ENCODE measurements around the gene STK32B.
"Not testable (repeated sequence)": the region's sequence is repeated elsewhere in the genome, so short reads cannot be mapped to it uniquely, and the experiment has no call there.

STK32B gene

GRCh38 chr4:5409237-5409636 lies 358.0 kb downstream of the STK32B start:
- DNase-seq, result no peak

GRCh38 chr4:5409972-5410618 lies 358.8 kb downstream of the STK32B start:
- DNase-seq, result peak; percentile 1

- no peak for DNase-seq
Measured at GRCh38 chr4:5412296-5412695, 361.0 kb downstream of the STK32B start.

GRCh38 chr4:5412751-5413150 lies 361.5 kb downstream of the STK32B start:
- DNase-seq, result no peak

- DNase-seq, result no peak
Measured at GRCh38 chr4:5416637-5417036, 365.4 kb downstream of the STK32B start.

GRCh38 chr4:5420266-5420665 lies 369.0 kb downstream of the STK32B start:
- DNase-seq, result no peak

- DNase-seq, result no peak
Measured at GRCh38 chr4:5421416-5421815, 370.1 kb downstream of the STK32B start.

GRCh38 chr4:5422195-5422594 lies 370.9 kb downstream of the STK32B start:
- DNase-seq, result no peak

GRCh38 chr4:5423670-5424069 lies 372.4 kb downstream of the STK32B start:
- no peak for DNase-seq

- DNase-seq, result no peak
Measured at GRCh38 chr4:5424211-5424610, 372.9 kb downstream of the STK32B start.

GRCh38 chr4:5424901-5425300 lies 373.6 kb downstream of the STK32B start:
- DNase-seq, result no peak

- DNase-seq, result no peak
Measured at GRCh38 chr4:5429747-5430146, 378.5 kb downstream of the STK32B start.

- DNase-seq, result no peak
Measured at GRCh38 chr4:5433196-5433595, 381.9 kb downstream of the STK32B start.

- no peak for DNase-seq
Measured at GRCh38 chr4:5435201-5435600, 383.9 kb downstream of the STK32B start.

- DNase-seq, result no peak
Measured at GRCh38 chr4:5435823-5436222, 384.5 kb downstream of the STK32B start.

- not testable (repeated sequence) for DNase-seq
Measured at GRCh38 chr4:5443976-5444802, 392.9 kb downstream of the STK32B start.

GRCh38 chr4:5444918-5445517 lies 393.7 kb downstream of the STK32B start:
- no peak for DNase-seq

- no peak for DNase-seq
Measured at GRCh38 chr4:5446595-5447226, 395.4 kb downstream of the STK32B start.

GRCh38 chr4:5447755-5448154 lies 396.5 kb downstream of the STK32B start:
- DNase-seq, result no peak

- no peak for DNase-seq
Measured at GRCh38 chr4:5448221-5448620, 396.9 kb downstream of the STK32B start.

GRCh38 chr4:5451243-5451642 lies 400.0 kb downstream of the STK32B start:
- no peak for DNase-seq

- no peak for DNase-seq
Measured at GRCh38 chr4:5452156-5452555, 400.9 kb downstream of the STK32B start.

GRCh38 chr4:5455003-5455585 lies 403.8 kb downstream of the STK32B start:
- DNase-seq, result no peak
